HG03565 (cell line): ENCODE data around the gene IREB2.
"Not testable (repeated sequence)": the region's sequence is repeated elsewhere in the genome, so short reads cannot be mapped to it uniquely, and the experiment has no call there.

Experiments used
- ATAC-seq: cut with Tn5 transposase; IDR thresholded peaks from one replicate; pipeline ENCODE4 v1.9.1; 2021; ENCODE audit warnings: mild to moderate bottlenecking, moderate library complexity; ENCODE audit not compliant: unreplicated experiment

Gene IREB2

GRCh38 chr15:78461171-78461888 lies 23.3 kb downstream of the IREB2 start:
- ATAC-seq = no peak

GRCh38 chr15:78469031-78469430 lies 31.0 kb downstream of the IREB2 start:
- ATAC-seq = no peak

- no peak for ATAC-seq
Measured at GRCh38 chr15:78477295-78477694, 39.3 kb downstream of the IREB2 start.

GRCh38 chr15:78479650-78480049 lies 41.6 kb downstream of the IREB2 start:
- ATAC-seq = no peak

GRCh38 chr15:78481917-78482316 lies 43.9 kb downstream of the IREB2 start:
- no peak for ATAC-seq

GRCh38 chr15:78492872-78493271 lies 54.9 kb downstream of the IREB2 start:
- ATAC-seq = no peak

GRCh38 chr15:78501857-78502256 lies 63.8 kb downstream of the IREB2 start:
- ATAC-seq = no peak

GRCh38 chr15:78502641-78503040 lies 64.6 kb downstream of the IREB2 start:
- no peak for ATAC-seq

GRCh38 chr15:78506971-78507830 lies 69.2 kb downstream of the IREB2 start, which contains the start of gene HYKK:
Gene HYKK, plus strand, starts transcription at chr15:78507577. Its CDS starts 5,512 bp downstream, at chr15:78513089.
- ATAC-seq = no peak

GRCh38 chr15:78507831-78508160 lies 69.8 kb downstream of the IREB2 start:
- ATAC-seq = no peak

- ATAC-seq = no peak
Measured at GRCh38 chr15:78508272-78508671, 70.3 kb downstream of the IREB2 start.

GRCh38 chr15:78509726-78510312 lies 71.8 kb downstream of the IREB2 start:
- no peak for ATAC-seq

- not testable (repeated sequence) for ATAC-seq
Measured at GRCh38 chr15:78520035-78520434, 82.0 kb downstream of the IREB2 start.

- ATAC-seq = no peak
Measured at GRCh38 chr15:78524230-78524629, 86.2 kb downstream of the IREB2 start.

- no peak for ATAC-seq
Measured at GRCh38 chr15:78527325-78527724, 89.3 kb downstream of the IREB2 start.

GRCh38 chr15:78533331-78533730 lies 95.3 kb downstream of the IREB2 start:
- no peak for ATAC-seq

GRCh38 chr15:78536134-78536533 lies 98.1 kb downstream of the IREB2 start:
- ATAC-seq = no peak

- ATAC-seq = no peak
Measured at GRCh38 chr15:78537266-78537905, 99.4 kb downstream of the IREB2 start.

GRCh38 chr15:78538358-78538757 lies 100.3 kb downstream of the IREB2 start:
- no peak for ATAC-seq

GRCh38 chr15:78539464-78540140 lies 101.6 kb downstream of the IREB2 start:
- ATAC-seq = not testable (repeated sequence)
